Smooth muscle cell of bladder (primary cell): Measurements from ENCODE around the gene GARIN1A. TPM values are rescaled to one million over a fixed set of nuclear protein-coding genes. Genes with fewer than 3 reads are reported as not detected.

ENCODE experiments used
- total RNA-seq: library from RNA; depleted of rRNA; stranded (reverse); fragments of >200 nt; gene quantifications from 2 replicates; pipeline ENCODE4 v1.2.3, GENCODE V29; 2014

Gene GARIN1A
- 0.43 and 0.83 TPM in 2 replicates for total RNA-seq

GRCh38 chr7:128671992-128672391 lies at the start of gene GARIN1A:
TSS of gene GARIN1A (plus strand) at chr7:128672292. CDS start at chr7:128672398, 106 bp downstream.

Other genes starting within 250 kb of the GARIN1A start
- 15.6 and 46.7 TPM in 2 replicates for gene HILPDA, start 216.4 kb upstream of the GARIN1A start, total RNA-seq
- 30.9 and 36.4 TPM in 2 replicates for gene METTL2B, start 195.5 kb upstream of the GARIN1A start, total RNA-seq
- 1,329 and 1,421 TPM in 2 replicates for gene CALU, start 67.1 kb downstream of the GARIN1A start, total RNA-seq
- not detected in 2 replicates for gene OPN1SW, start 103.5 kb downstream of the GARIN1A start, total RNA-seq
- 8.5 and 8.7 TPM in 2 replicates for gene CCDC136, start 119.7 kb downstream of the GARIN1A start, total RNA-seq
- gene FLNC, start 158.1 kb downstream of the GARIN1A start, total RNA-seq = 99.0 and 191 TPM in 2 replicates
- gene ATP6V1F, start 190.6 kb downstream of the GARIN1A start, total RNA-seq = 98.1 and 113 TPM in 2 replicates
- 0.14 and 0.46 TPM in 2 replicates for gene KCP, start 238.4 kb downstream of the GARIN1A start, total RNA-seq